Stimulated activated CD8-positive, alpha-beta memory T cell treated with anti-CD3 and anti-CD28 coated beads, Interleukin-12 subunit alpha, Interleukin-12 subunit beta, amount 100 ng/mL, for 1 hour (primary cell): ENCODE results near the gene TNFRSF14.
"Not testable (repeated sequence)": the region's sequence is repeated elsewhere in the genome, so short reads cannot be mapped to it uniquely, and the experiment has no call there.

Experiments
- DNase-seq: peaks from one replicate; pipeline ENCODE4 v3.0.0-alpha.2; 2020; ENCODE audit warnings: low read depth

The TNFRSF14 gene

DNA sequence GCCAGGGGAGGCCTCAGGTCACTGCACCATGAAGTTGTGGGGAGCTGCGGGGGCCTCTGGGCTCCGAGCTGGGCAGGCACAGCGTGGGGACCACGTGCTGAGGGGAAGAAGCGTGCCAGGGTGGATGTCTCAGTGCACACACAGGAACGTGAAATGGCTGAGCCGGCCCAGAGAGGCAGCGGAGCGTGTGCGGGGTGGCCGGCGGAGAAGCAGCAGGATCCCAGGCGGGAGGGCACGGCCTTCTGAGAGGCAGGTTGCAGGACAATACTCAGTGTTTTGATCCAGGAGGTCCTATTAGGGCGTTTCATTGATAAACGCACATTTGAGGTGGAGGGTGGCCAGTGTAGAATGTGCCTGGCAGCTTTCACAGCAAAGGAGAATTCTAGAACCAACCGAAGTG lies 12.9 kb downstream of the TNFRSF14 start:
- DNase-seq, result no peak

DNA sequence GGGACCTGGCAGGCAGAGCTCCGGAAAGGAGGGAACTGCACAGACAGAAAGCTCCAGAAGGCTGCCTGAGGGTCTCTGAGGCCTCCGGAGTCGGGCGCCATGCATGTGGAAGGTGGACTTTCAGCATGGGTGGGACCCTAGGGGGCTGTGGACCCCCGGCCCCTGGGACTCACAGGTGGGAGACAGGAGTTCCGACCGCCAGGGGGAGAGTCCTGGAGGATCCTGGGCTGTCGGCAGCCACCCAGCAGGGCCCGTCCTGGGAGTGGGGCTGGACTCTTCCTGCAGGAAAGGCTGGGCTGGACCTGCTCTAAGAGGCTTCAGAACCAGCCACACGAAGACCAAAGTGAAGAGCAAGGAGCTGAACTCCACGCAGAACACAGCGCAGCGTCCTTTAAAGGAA lies 13.5 kb downstream of the TNFRSF14 start:
- DNase-seq, result not testable (repeated sequence)

DNA sequence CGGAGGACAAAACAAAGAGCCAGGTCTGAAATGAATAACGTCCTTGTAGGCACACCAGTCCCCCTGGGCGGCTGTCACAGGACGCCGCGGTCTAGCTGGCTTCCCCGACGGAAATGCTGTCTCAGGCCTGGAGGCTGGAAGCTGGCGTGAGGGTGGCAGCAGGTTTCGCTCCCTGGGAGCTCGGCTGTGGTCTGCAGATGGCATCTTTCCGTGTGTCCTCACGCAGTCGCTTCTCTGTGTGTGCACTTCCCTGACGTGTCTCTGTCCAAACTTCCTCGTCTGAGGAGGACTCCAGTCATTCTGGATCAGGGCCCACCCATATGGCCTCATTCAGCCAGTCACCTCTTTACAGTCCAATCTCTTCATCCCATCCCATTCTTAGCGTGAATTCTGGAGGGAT lies 14.2 kb downstream of the TNFRSF14 start:
- no peak for DNase-seq

- DNase-seq, result no peak
Observed at GRCh38 chr1:2571348-2571747, 15.2 kb downstream of the TNFRSF14 start.

GRCh38 chr1:2573250-2573920 lies 17.2 kb downstream of the TNFRSF14 start:
- DNase-seq, result no peak

DNA sequence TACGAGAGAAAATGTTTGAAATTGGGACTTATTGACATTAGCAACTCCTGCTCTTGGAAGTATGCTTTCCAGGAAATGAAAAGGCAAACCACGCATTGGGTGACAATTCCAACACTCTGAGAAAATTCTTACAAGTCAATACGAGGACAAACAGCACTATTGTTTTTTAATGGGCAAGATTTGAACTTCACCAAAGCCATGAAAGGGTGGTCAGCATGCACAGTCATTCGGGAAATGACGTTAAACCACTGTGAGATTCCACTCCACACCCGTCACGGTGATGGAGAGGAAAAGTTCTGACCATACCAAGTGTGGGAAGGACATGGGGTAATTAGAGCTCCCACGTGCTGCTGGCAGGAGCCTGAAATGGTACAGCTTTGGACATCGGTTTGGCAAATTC lies 18.2 kb downstream of the TNFRSF14 start:
- DNase-seq, result no peak

DNA sequence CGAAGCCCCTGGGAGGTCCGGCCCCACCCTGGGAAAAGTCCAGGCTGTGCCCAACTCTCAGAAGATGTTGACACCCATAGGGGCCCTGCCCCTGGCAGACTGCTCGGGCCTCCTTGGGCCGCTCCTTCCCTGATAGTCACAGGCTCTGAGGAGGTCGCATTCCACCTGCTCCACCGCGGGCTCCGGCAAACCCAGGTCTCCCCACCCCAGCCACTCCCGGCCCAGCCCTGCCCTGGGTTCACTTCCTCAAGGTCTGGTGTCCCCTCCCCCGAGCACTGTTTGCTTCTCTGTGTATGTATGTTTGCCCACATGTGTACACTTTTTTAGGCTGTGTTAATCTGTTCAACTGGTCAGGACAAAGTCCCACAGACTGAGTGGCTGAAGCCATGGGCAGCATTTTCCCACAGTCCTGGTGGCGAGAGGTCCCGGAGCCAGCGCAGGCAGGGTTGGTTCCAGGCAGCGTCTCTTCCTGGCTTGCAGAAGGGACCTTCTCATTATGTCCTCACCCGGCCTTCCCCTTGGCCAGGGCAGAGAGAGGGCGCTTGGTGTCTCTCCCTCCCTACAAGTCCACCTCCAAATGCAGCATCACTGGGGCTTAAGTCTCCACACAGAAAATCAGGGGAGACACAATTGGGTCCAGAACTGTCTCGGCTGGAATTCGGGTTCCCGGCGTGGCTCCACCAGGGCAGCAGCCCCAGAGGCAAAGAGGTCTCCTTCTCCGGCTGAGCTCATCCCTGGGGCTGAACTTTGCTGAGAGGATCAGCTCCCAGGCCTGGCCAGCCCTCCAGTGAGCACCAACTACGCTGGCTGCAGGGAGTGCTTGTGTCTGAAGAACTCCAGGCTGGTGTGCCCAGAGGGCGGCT lies 19.9 kb downstream of the TNFRSF14 start:
- DNase-seq, result no peak

DNA sequence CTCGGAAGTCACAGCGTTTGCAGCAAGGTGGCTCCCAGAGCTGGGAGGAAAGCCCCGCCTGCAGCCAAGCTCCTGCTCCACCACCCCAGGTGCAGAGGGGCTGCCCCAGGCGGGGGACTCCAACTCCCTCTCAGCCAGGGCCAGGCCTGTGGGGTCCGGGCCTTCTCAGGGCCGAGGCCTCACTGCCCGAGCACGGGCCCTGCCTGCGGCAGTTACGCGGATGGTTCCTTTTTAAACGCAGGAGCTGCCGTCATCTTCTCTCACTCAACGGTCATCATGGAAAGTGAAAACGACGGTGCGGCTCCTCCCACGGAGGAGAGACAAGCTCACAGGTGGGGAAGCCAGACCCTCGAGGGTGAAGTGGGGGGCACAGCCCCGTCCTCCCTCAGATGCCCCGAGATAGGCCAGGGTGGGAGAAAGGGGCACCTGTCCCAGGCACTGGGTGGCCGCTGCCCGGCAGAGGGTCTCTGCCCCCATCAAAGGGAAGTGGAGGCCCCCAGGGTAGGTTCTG lies 21.4 kb downstream of the TNFRSF14 start:
- DNase-seq, result not testable (repeated sequence)

DNA sequence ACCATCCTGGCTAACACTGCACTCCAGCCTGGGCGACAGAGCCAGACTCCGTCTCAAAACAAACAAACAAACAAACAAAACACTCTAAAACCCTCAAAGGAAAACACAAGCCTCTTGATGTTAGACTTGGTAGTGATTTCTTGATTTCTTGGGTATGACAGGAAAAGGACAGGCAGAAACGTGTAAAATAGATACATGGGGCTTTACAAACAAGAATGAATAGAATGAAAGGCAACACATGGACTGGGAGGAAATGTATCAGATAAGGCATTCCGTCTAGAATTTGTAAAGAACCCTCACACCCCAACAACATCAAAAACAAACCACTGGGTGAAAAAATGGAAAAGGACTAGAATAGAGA lies 22.6 kb downstream of the TNFRSF14 start:
- DNase-seq, result no peak

- DNase-seq, result no peak
Observed at GRCh38 chr1:2580691-2581090, 24.5 kb downstream of the TNFRSF14 start.

DNA sequence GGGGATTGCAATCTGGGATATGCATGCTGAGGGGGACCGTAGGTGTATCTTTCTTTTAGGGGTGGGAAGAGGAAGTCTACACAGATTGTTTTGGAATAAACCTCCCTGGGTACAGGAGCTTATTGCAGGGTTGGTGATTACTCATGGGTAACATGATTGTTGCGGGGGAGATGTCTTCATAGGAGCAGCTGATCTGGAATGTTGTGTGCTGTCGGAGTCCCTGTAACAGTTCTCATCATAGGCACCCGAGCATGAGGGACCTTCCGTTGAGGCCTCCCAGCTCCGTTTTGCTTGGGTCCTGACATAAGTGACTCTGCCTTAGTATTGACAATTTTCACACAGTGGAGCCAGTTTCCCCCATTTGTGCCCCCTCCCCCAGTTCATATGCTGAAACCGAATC lies 26.2 kb downstream of the TNFRSF14 start:
- no peak for DNase-seq

DNA sequence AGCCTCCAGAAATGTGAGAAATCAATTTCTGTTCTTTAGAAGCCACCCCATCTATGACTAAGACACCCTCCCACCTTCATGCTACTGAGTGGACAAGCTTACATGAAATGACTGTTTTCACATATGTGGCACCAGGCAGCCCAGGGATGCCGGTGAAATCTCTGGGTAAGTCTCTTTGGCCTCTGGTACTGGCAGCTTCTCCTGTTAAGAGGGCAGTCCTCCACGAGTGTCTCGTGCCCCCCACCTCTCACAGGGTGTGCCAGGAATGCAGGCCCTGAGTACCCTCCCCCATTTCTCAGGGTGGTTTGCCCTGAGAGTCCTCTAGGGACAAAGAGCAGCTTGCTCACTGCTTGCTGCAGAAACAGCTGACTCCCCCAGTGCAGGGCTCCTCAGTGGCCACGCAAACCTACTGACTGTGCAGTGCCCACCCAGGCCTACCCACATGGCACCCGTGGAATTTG lies 27.2 kb downstream of the TNFRSF14 start:
- no peak for DNase-seq

DNA sequence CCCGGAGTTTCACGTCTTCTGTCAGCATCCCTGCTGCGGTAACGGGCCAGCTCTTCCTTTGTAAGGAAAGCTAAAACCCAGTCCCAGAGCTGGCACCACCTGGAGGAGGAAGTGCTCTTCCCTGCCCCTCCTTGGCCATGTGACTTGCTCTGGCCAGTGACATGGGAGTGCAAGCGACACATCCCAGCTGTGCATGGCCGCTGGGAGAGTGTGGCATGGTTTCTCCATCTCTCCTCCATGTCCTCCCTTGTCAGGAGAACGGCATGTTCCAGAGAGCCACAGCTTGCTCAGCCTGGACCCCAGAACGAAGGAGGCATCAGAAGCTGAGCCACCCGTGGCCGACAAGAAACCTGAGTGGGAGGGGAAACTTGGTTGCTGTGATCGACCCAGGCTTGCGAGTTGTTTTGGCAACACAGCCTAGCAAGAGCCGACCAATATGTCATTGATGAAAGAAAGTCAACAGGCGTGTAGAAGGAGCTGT lies 27.7 kb downstream of the TNFRSF14 start:
- DNase-seq, result no peak

- DNase-seq, result no peak
Observed at GRCh38 chr1:2584686-2585317, 28.6 kb downstream of the TNFRSF14 start.

DNA sequence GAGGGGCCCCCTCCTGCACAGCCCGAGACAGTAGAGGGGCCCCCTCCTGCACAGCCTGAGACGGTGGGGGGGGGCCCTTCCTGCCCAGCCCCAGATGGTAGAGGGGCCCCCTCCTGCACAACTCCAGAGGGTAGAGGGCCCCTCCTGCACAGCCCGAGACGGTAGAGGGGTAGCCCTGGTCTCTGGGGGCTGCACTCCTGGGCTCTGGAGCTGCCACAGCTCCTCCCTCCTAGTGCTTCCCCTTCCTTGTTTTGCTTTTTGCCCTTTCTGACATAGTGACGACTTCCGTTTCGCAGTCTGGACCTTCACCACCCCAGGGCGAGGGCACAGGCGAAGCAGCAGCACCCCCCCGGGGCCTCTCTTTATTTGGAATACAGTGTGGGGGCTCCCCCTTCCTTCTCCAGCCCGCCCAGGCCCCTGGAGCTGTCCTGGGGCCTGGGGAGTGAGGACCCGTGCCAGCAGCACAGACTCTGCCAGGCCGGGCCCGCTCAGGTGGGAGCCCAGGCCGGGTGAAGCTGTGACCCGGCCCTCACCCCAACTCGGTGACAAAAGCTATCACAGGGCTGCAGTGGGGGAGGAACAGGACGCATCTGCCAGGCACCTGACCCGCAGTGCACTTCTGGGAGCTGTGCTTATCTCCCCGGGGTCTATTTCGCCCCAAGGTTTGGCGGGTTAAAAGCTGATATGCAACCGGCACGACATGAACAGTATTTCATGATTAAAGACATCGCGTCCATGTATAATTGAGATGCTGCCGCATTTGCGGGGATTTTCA lies 29.3 kb downstream of the TNFRSF14 start:
- DNase-seq, result peak; percentile 46

- DNase-seq, result peak; percentile 90
Observed at GRCh38 chr1:2586154-2587070, 30.2 kb downstream of the TNFRSF14 start, which contains the start of gene PRXL2B. Gene PRXL2B, plus strand, starts transcription at chr1:2586777. Its CDS starts 109 bp downstream, at chr1:2586886.

GRCh38 chr1:2587071-2587859 lies 31.1 kb downstream of the TNFRSF14 start:
- DNase-seq, result no peak

GRCh38 chr1:2587860-2588571 lies 31.8 kb downstream of the TNFRSF14 start:
- DNase-seq, result no peak
